ENCODE measurements around the gene TMEM229B. TPM values are rescaled to one million over a fixed set of nuclear protein-coding genes. Genes with fewer than 3 reads are reported as not detected.

TMEM229B gene
- total RNA-seq, 2 donors from 2014 or later: 1.3 to 2.9 TPM

GRCh38 chr14:67519406-67519805 lies 30.9 kb upstream of the TMEM229B start:
- TF ChIP-seq CTCF (IDR thresholded peaks at IDR 0.05): no peak
- no peaks in the 10 kb centered on the region for H3K27me3 ChIP-seq
- H3K4me1 ChIP-seq: peaks cover 0 to 15% of the 10 kb centered on the region in 2 donors
- H3K36me3 ChIP-seq: no peaks in the 10 kb centered on the region
- no peak overlapping the region for H3K4me3 ChIP-seq
- no peaks in the 10 kb centered on the region for H3K9me3 ChIP-seq
- no peak overlapping the region for H3K27ac ChIP-seq
- DNase-seq (ENCODE audit: low spot score): no peak

GRCh38 chr14:67517083-67517482 lies 28.6 kb upstream of the TMEM229B start:
- Histone ChIP-seq H3K27ac (no peak overlapping the region), H3K27me3 (no peaks in the 10 kb centered on the region), H3K9me3 (no peaks in the 10 kb centered on the region), H3K4me1 (peaks cover 0 to 20% of the 10 kb centered on the region in 2 donors), H3K36me3 (no peaks in the 10 kb centered on the region), H3K4me3 (no peak overlapping the region)
- no peak for DNase-seq (ENCODE audit: low spot score)
- TF ChIP-seq CTCF (IDR thresholded peaks at IDR 0.05): peak in 1 of 2 donors; percentile 38

- no peak overlapping the region for H3K27ac ChIP-seq
- DNase-seq (ENCODE audit: low spot score): no peak
- H3K36me3 ChIP-seq: no peaks in the 10 kb centered on the region
- H3K4me1 ChIP-seq: peaks cover 0 to 20% of the 10 kb centered on the region in 2 donors
- no peaks in the 10 kb centered on the region for H3K9me3 ChIP-seq
- no peak for TF ChIP-seq CTCF (IDR thresholded peaks at IDR 0.05)
- H3K27me3 ChIP-seq: no peaks in the 10 kb centered on the region
- H3K4me3 ChIP-seq: no peak overlapping the region
Measured at GRCh38 chr14:67516676-67517075, 28.2 kb upstream of the TMEM229B start.

GRCh38 chr14:67515386-67516079 lies 27.0 kb upstream of the TMEM229B start:
- peaks cover 0 to 20% of the 10 kb centered on the region in 2 donors for H3K4me1 ChIP-seq
- H3K27me3 ChIP-seq: no peaks in the 10 kb centered on the region
- H3K36me3 ChIP-seq: no peaks in the 10 kb centered on the region
- no peaks in the 10 kb centered on the region for H3K9me3 ChIP-seq
- peak overlapping the region; percentile 75 to 96 for H3K4me3 ChIP-seq
- no peak for TF ChIP-seq CTCF (IDR thresholded peaks at IDR 0.05)
- no peak overlapping the region for H3K27ac ChIP-seq
- DNase-seq (ENCODE audit: low spot score): no peak

GRCh38 chr14:67514650-67515385 lies 26.3 kb upstream of the TMEM229B start:
- Histone ChIP-seq H3K36me3 (no peaks in the 10 kb centered on the region), H3K27me3 (no peaks in the 10 kb centered on the region), H3K9me3 (no peaks in the 10 kb centered on the region), H3K4me3 (peak overlapping the region; percentile 75 to 96), H3K4me1 (peaks cover 0 to 20% of the 10 kb centered on the region in 2 donors), H3K27ac (peak overlapping the region in 1 of 2 donors; percentile 70)
- no peak for TF ChIP-seq CTCF (IDR thresholded peaks at IDR 0.05)
- DNase-seq (ENCODE audit: low spot score): no peak
